H1 (cell line): ENCODE data around the gene RECK. TPM values are rescaled to one million over a fixed set of nuclear protein-coding genes. Genes with fewer than 3 reads are reported as not detected.

Source experiments
- BCL11A ChIP-seq, 2 experiments: IDR thresholded peaks; one replicate each; pipeline ENCODE4 v1.6.1; 2011; ENCODE audit warnings: low read depth in 2 of 2, low read length in 2 of 2, mild to moderate bottlenecking in 2 of 2
- EZH2 ChIP-seq: fragments of 200-600 bp; sonication (generic); IDR thresholded peaks from 2 replicates; pipeline ENCODE4 v1.7.1; 2012; ENCODE audit warnings: low read depth, mild to moderate bottlenecking, moderate library complexity, low read length, inconsistent platforms; ENCODE audit not compliant: severe bottlenecking
- SIN3A ChIP-seq, 2 experiments: IDR thresholded peaks in 1 of 2; conservative IDR thresholded peaks in 1 of 2; 2 replicates each; pipeline ENCODE4 v1.6.1; 2011 to 2012; ENCODE audit warnings: low read length in 2 of 2, improper control_type of control experiment in 1 of 2, low read depth in 1 of 2, mild to moderate bottlenecking in 1 of 2
- SUZ12 ChIP-seq: fragments of 200-600 bp; sonication (generic); IDR thresholded peaks from 2 replicates; pipeline ENCODE4 v1.6.1; 2012; ENCODE audit warnings: mild to moderate bottlenecking, inconsistent platforms, low read length, moderate library complexity, mixed read lengths
- polyA plus RNA-seq, 7 experiments: library from polyadenylated mRNA; depleted of rRNA in 3 of 7; stranded (reverse) in 5 of 7; unstranded in 2 of 7; fragments of >200 nt in 5 of 7; fragments of 200-250 nt in 2 of 7; gene quantifications; 1 replicate in 5 of 7; 2 replicates in 1 of 7; 4 replicates in 1 of 7; pipeline versions ENCODE4 v1.2.1 to v1.2.3, GENCODE V29; 2011 to 2013; ENCODE audit warnings: missing spikeins in 2 of 7, mixed read lengths in 2 of 7
- total RNA-seq: library from RNA; stranded (reverse); fragmentation: NEBNext Ultra II Directional; extraction: Animal tissue kit (Norgen Biotek cat#: 25700); gene quantifications from 2 replicates; pipeline ENCODE4 v1.2.1, GENCODE V29; 2021

RECK gene
- total and polyA plus RNA-seq, 2 of the 8 experiments (the other 6 are each of a cell fraction or from before 2014, with no cell fraction given), result 5.4 to 9.8 TPM

DNA sequence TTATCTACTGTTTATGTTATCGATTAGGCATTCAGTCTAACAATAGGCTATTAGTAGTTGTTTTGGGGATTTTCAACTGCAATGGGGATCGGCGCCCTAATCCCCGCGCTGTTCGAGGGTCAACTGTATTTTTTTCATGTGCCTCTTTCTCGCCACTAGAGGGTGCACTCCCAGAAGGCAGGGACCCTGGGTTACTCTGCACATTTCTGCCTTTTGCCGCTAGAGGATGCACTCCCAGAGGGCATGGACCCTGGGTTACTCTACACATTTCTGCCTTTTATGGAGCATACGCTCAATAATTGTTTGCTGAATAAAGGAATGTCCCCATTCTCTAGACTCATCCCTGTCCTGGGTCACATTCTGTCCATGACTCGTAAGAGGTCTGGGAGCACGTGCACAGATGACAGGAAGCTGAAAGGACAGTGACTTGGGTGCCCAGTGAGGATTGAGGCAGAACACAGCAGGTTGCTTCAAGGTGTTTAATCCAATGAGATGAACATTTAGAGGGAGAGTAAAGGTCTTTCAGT is 27.9 kb upstream of the RECK start (continued):
- no peak for TF ChIP-seq SIN3A (conservative IDR thresholded peaks at IDR 0.05 in 1 of 2, IDR thresholded peaks at IDR 0.05 in 1 of 2; ENCODE audit: low read depth in 1 of 2, low read length in 2 of 2)
- TF ChIP-seq BCL11A (IDR thresholded peaks at IDR 0.05; ENCODE audit: low read depth in 2 of 2, low read length in 2 of 2), result no peak
- TF ChIP-seq EZH2, result no peak
- no peak for TF ChIP-seq SUZ12
